Measurements from ENCODE around the gene ARR3.
A peak's percentile ranks its signal among the peaks of the same experiment; 100 is the strongest.

Gene ARR3

GRCh38 chrX:70280573-70280972, 12.4 kb downstream of the ARR3 start:
- TF ChIP-seq, protein P1, sequence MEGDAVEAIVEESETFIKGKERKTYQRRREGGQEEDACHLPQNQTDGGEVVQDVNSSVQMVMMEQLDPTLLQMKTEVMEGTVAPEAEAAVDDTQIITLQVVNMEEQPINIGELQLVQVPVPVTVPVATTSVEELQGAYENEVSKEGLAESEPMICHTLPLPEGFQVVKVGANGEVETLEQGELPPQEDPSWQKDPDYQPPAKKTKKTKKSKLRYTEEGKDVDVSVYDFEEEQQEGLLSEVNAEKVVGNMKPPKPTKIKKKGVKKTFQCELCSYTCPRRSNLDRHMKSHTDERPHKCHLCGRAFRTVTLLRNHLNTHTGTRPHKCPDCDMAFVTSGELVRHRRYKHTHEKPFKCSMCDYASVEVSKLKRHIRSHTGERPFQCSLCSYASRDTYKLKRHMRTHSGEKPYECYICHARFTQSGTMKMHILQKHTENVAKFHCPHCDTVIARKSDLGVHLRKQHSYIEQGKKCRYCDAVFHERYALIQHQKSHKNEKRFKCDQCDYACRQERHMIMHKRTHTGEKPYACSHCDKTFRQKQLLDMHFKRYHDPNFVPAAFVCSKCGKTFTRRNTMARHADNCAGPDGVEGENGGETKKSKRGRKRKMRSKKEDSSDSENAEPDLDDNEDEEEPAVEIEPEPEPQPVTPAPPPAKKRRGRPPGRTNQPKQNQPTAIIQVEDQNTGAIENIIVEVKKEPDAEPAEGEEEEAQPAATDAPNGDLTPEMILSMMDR (IDR thresholded peaks at IDR 0.05; ENCODE audit: borderline replicate concordance, insufficient read depth, low read depth, low read length), result no peak
- no peak overlapping the region for H3K4me3 ChIP-seq (ENCODE audit: low read depth, low read length)

DNA sequence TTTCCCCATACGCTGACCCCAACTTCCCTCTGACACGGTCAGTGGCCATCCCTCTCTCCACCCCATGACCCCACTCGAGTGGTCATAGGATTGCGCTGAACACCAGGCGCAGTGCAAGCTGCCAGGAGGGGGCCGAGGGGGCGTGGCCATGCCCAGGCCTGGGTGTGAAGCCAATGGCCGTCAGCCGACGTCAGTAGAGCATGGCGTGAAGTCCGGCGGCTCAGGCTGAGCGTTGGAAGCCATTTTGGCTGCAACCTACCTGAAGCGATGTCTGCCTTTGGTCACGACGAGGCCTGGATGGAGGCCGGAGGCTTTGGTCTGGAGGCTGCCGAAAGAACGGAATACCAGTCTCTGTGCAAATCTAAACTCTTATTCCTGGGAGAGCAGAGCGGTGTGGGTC, 13.8 kb downstream of the ARR3 start, which contains the start of gene RAB41:
Gene RAB41 (plus strand): TSS at position 222 of the 400 bp plus-strand sequence. CDS start 46 bp downstream, at position 268.
- no peak within 1 kb of the TSS for H3K4me3 ChIP-seq (ENCODE audit: low read depth, low read length)
- TF ChIP-seq, protein P1 (IDR thresholded peaks at IDR 0.05; ENCODE audit: borderline replicate concordance, insufficient read depth, low read depth, low read length), result no peak

DNA sequence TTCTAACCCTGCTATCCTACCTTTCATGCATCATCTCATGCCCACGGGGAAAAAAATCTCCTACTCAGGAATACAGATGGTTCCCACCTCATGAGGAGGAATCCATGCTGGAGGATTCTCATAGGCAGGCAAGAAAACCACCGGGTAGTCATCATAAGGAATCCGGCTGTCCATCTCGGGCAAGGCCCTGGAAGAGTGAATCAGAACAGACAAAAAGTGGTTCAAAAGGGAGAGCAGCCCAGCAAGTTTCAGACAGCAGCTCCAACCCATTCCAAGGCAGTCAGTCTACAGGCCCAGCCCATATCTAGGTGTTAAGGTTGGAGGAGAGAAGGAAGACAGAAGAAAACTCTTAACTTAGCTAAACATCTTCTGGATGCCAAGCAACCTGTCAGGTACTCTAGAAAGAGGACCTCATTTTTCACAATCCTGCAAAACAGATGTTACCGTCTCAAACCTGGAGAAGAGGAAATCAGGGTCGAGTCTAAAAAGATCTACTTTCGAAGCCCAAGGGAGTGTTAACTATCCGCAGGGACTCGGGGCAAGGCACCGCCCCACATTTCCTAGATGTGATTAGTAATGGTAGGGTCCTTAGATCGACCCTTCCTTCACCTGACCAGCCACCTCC, 21.1 kb downstream of the ARR3 start:
- TF ChIP-seq, protein P1 (IDR thresholded peaks at IDR 0.05; ENCODE audit: borderline replicate concordance, insufficient read depth, low read depth, low read length), result no peak

GRCh38 chrX:70289793-70290770, 21.9 kb downstream of the ARR3 start, which contains the start of the genes KIF4A and PDZD11:
Gene KIF4A (plus strand): TSS chrX:70290104. CDS start chrX:70290459, 355 bp downstream.
Gene PDZD11 (minus strand): TSS chrX:70289927. CDS start chrX:70289341, 586 bp downstream.
- peak within 1 kb of the TSS; percentile 55 for H3K4me3 ChIP-seq (ENCODE audit: low read depth, low read length)
- TF ChIP-seq, protein P1 (IDR thresholded peaks at IDR 0.05; ENCODE audit: borderline replicate concordance, insufficient read depth, low read depth, low read length), result no peak

More for the DNA sequence above, 21.1 kb downstream of the ARR3 start:
- peak overlapping the region; percentile 55 for H3K4me3 ChIP-seq (ENCODE audit: low read depth, low read length)

- H3K4me3 ChIP-seq (ENCODE audit: low read depth, low read length), result no peak overlapping the region
- TF ChIP-seq, protein P1 (IDR thresholded peaks at IDR 0.05; ENCODE audit: borderline replicate concordance, insufficient read depth, low read depth, low read length), result no peak
Measured at GRCh38 chrX:70292788-70293187, 24.7 kb downstream of the ARR3 start.

DNA sequence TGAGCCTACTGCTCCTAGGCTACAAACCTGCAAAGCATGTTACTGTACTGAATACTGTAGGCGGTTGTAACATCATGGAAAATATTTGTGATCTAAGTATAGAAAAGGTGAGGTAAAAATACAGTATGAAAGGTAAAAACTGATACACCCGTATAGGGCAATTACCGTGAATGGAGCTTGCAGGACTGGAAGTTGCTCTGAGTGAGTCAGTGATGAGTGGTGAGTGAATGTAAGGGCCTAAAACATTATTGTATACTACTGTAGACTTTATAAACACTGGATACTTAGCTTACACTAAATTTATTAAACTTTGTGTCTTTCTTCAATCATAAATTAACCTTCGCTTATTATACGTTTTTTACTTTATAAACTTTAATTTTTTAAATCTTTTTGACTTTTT, 25.5 kb downstream of the ARR3 start:
- TF ChIP-seq, protein P1 (IDR thresholded peaks at IDR 0.05; ENCODE audit: borderline replicate concordance, insufficient read depth, low read depth, low read length), result no peak

More for the DNA sequence above, 25.5 kb downstream of the ARR3 start:
- no peak overlapping the region for H3K4me3 ChIP-seq (ENCODE audit: low read depth, low read length)

Measured in GM12875 (cell line).